Suprapubic skin (tissue), 4 donors: ENCODE data around the gene SYNE1. TPM values are rescaled to one million over a fixed set of nuclear protein-coding genes. Genes with fewer than 3 reads are reported as not detected.
A peak's percentile ranks its signal among the peaks of the same experiment; 100 is the strongest.

ENCODE experiments used
- DNase-seq, 2 donors: peaks; one replicate each; pipeline ENCODE4 v3.0.0-alpha.2; 2019; ENCODE audit warnings: low spot score in 2 of 2
- H3K27ac ChIP-seq: fragments of 200-600 bp; sonication (generic); one replicate; pipeline ENCODE4 v1.5.1; 2019
- H3K27me3 ChIP-seq: fragments of 200-600 bp; sonication (generic); one replicate; pipeline ENCODE4 v1.5.1; 2019
- H3K36me3 ChIP-seq: fragments of 200-600 bp; sonication (generic); one replicate; pipeline ENCODE4 v1.5.1; 2019
- H3K4me1 ChIP-seq: fragments of 200-600 bp; sonication (generic); one replicate; pipeline ENCODE4 v1.5.1; 2019
- H3K4me3 ChIP-seq: fragments of 200-600 bp; sonication (generic); one replicate; pipeline ENCODE4 v1.5.1; 2019; ENCODE audit warnings: mild to moderate bottlenecking
- H3K9me3 ChIP-seq: fragments of 200-600 bp; sonication (generic); one replicate; pipeline ENCODE4 v1.5.1; 2019
- CTCF ChIP-seq, 2 donors: fragments of 200-600 bp in 1 of 2; fragments of 450-650 bp in 1 of 2; sonication (generic) in 1 of 2; IDR thresholded peaks; one replicate each; pipeline ENCODE4 v1.5.1; 2016 to 2019; ENCODE audit warnings: antibody characterized with exemption in 2 of 2, mild to moderate bottlenecking in 1 of 2, moderate library complexity in 1 of 2
- EP300 ChIP-seq: sonication (generic); formaldehyde crosslinking; IDR thresholded peaks from one replicate; pipeline ENCODE4 v1.6.1; 2017; ENCODE audit warnings: antibody characterized with exemption
- POLR2A ChIP-seq, 2 donors: fragments of 450-650 bp; IDR thresholded peaks; one replicate each; pipeline ENCODE4 v1.6.1; 2017; ENCODE audit warnings: antibody characterized with exemption in 2 of 2, mild to moderate bottlenecking in 2 of 2, moderate library complexity in 2 of 2
- POLR2AphosphoS5 ChIP-seq, 3 donors: sonication (generic); formaldehyde crosslinking; IDR thresholded peaks; one replicate each; pipeline ENCODE4 v1.6.1; 2017; ENCODE audit warnings: antibody characterized with exemption in 3 of 3
- WGBS: methylation state at CpG from one replicate; pipeline ENCODE4 v1.1.5; 2018; 5-methylcytosine and 5-hydroxymethylcytosine counted together
- total RNA-seq, 4 donors: library from RNA; depleted of rRNA; stranded (reverse); fragments of >200 nt; gene quantifications; one replicate each; pipeline ENCODE4 v1.1.0, GENCODE V29; 2016

SYNE1 gene
- total RNA-seq, 4 donors from 2014 or later: 105 to 184 (median 132) TPM

GRCh38 chr6:152096863-152097496, 540.2 kb downstream of the SYNE1 start:
- TF ChIP-seq CTCF (IDR thresholded peaks at IDR 0.05): no peak
- TF ChIP-seq POLR2AphosphoS5 (IDR thresholded peaks at IDR 0.05): no peak
- TF ChIP-seq EP300: no peak
- no peak for TF ChIP-seq POLR2A (IDR thresholded peaks at IDR 0.05)
- DNase-seq: no peak

DNA sequence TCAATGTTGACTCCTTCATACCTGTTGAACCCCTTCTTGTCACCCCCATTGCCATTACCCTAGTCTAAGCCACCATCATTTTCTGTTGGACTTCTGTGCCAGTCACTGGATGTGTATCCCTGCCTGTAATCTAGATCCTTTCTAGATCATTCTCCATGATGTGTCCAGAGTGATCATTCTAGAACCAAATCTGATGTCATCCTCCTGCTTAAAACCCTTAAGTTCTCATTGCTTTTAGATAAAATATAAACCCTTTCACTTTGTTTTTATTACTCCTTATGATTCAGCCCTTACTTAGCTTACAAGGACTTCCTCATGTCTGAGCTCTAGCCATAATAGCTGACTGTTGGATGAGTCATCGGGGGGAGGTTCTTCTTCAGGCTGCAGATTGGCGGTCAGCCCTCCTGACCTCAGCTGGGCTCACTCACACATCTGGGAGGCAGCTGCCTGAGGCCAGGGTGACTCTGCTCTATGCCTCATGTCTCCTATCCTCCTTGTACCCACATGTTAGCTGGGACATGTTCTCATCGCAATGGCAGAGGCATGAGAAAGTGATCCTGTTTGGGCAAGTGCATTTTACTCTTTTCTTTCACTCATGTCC, 542.1 kb downstream of the SYNE1 start:
- Histone ChIP-seq H3K4me3 (no peak overlapping the region), H3K4me1 (peaks cover 48% of the 10 kb centered on the region), H3K27ac (peak overlapping the region; percentile 26), H3K36me3 (no peaks in the 10 kb centered on the region), H3K9me3 (no peaks in the 10 kb centered on the region), H3K27me3 (no peaks in the 10 kb centered on the region)
- no peak for TF ChIP-seq CTCF (IDR thresholded peaks at IDR 0.05)
- TF ChIP-seq POLR2AphosphoS5 (IDR thresholded peaks at IDR 0.05): peak; percentile 47 to 64 (median 55)
- peak in 1 of 2 donors; percentile 80 for DNase-seq
- WGBS: 25% methylated on average over 3 of the region's 3 CpGs

More at GRCh38 chr6:152096863-152097496, 540.2 kb downstream of the SYNE1 start:
- H3K36me3 ChIP-seq: no peaks in the 10 kb centered on the region
- 56% methylated on average over 5 of the region's 5 CpGs for WGBS
- no peaks in the 10 kb centered on the region for H3K9me3 ChIP-seq
- no peaks in the 10 kb centered on the region for H3K27me3 ChIP-seq
- H3K27ac ChIP-seq: no peak overlapping the region
- H3K4me3 ChIP-seq: no peak overlapping the region
- peaks cover 37% of the 10 kb centered on the region for H3K4me1 ChIP-seq

- WGBS: 95% methylated on average over 4 of the region's 4 CpGs
- DNase-seq: no peak
- Histone ChIP-seq H3K4me3 (no peak overlapping the region), H3K27ac (no peak overlapping the region), H3K36me3 (no peaks in the 10 kb centered on the region), H3K9me3 (no peaks in the 10 kb centered on the region), H3K27me3 (no peaks in the 10 kb centered on the region), H3K4me1 (peaks cover 40% of the 10 kb centered on the region)
- no peak for TF ChIP-seq CTCF (IDR thresholded peaks at IDR 0.05)
- no peak for TF ChIP-seq POLR2AphosphoS5 (IDR thresholded peaks at IDR 0.05)
- TF ChIP-seq EP300: no peak
- no peak for TF ChIP-seq POLR2A (IDR thresholded peaks at IDR 0.05)
Observed at GRCh38 chr6:152094276-152094675, 542.9 kb downstream of the SYNE1 start.

DNA sequence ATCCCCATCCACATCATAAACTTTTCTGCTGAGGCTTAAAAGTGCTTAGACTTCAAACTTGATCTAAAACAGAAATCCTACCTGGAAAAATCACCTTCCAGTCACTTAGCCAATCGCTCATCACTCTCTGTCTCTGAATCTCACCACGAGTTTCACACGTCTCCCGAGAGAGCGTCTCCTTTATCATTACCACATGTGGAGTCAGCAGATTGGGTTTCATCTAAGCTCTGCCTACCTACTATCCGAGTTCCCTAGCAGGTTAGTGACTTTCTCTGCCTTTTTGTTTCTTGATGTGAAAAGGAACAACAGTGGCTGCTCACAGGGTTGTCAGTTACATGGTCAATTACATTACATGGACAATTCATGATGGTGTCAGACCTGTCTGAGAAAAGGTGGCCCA, 543.5 kb downstream of the SYNE1 start:
- no peaks in the 10 kb centered on the region for H3K27me3 ChIP-seq
- no peak overlapping the region for H3K4me3 ChIP-seq
- peaks cover 40% of the 10 kb centered on the region for H3K4me1 ChIP-seq
- TF ChIP-seq CTCF (IDR thresholded peaks at IDR 0.05): no peak
- no peak for TF ChIP-seq POLR2AphosphoS5 (IDR thresholded peaks at IDR 0.05)
- TF ChIP-seq EP300: no peak
- TF ChIP-seq POLR2A (IDR thresholded peaks at IDR 0.05): no peak
- no peak overlapping the region for H3K27ac ChIP-seq
- 79% methylated on average over 6 of the region's 6 CpGs for WGBS
- no peaks in the 10 kb centered on the region for H3K36me3 ChIP-seq
- DNase-seq: no peak
- no peaks in the 10 kb centered on the region for H3K9me3 ChIP-seq

DNA sequence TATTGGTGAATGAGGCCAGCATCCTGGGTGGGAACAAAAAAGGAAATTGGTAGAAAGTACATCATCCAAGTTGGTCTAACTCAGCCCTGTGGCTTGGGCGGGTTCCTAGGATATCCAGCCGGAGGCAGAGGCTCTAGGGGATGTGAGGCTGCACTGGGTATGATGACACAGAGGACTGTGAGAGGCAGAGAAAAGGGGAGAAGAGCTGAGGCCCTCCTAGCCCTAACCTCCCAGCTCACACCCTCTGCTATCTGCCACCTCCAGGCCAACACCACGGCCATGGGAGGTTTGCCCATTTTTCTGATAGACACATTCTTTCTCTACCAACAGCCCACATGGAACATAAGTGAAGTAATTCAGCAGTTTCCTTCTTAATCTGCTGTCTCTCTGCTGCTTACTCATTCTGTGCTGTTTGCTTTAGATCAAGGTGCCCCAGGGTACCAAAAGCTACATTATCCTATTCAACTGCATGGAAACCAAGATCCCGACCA, 545.3 kb downstream of the SYNE1 start:
- DNase-seq: no peak

More for the DNA sequence above, 545.3 kb downstream of the SYNE1 start:
- H3K9me3 ChIP-seq: no peaks in the 10 kb centered on the region
- H3K27me3 ChIP-seq: no peaks in the 10 kb centered on the region
- TF ChIP-seq CTCF (IDR thresholded peaks at IDR 0.05) (no peak), POLR2A (IDR thresholded peaks at IDR 0.05) (no peak), POLR2AphosphoS5 (IDR thresholded peaks at IDR 0.05) (no peak), EP300 (no peak)
- no peak overlapping the region for H3K4me3 ChIP-seq
- no peak overlapping the region for H3K27ac ChIP-seq
- peaks cover 34% of the 10 kb centered on the region for H3K4me1 ChIP-seq
- no peaks in the 10 kb centered on the region for H3K36me3 ChIP-seq
- WGBS: 61% methylated on average over 4 of the region's 4 CpGs
